ENCODE data around the gene TRPV3. TPM values are rescaled to one million over a fixed set of nuclear protein-coding genes. Genes with fewer than 3 reads are reported as not detected.

The TRPV3 gene
- total RNA-seq, 1 experiment from 2014 or later, result 1.4 TPM

- ChIA-PET POLR2A (no interaction called here), CTCF (no interaction called here), RAD21 (ENCODE audit: low non-redundant PET in 1 of 2, low total read pairs in 2 of 2, uncharacterized antibody in 2 of 2, unreplicated experiment in 2 of 2) (no interaction called here)
- Histone ChIP-seq H3K79me2 (ENCODE audit: insufficient read depth, low read length) (no peaks in the 10 kb centered on the region), H3K4me1 (ENCODE audit: control insufficient read depth in 1 of 2, insufficient read depth in 2 of 2, low read length in 2 of 2) (no peaks in the 10 kb centered on the region), H3K9ac (ENCODE audit: low read length) (no peak overlapping the region), H3K9me3 (ENCODE audit: control insufficient read depth in 1 of 2, insufficient read depth in 1 of 2, low read depth in 1 of 2, low read length in 2 of 2) (no peaks in the 10 kb centered on the region), H3K27me3 (ENCODE audit: insufficient read depth, low read length) (no peaks in the 10 kb centered on the region), H3K27ac (ENCODE audit: low read depth, low read length) (no peak overlapping the region), H3K4me2 (ENCODE audit: low read length) (no peak overlapping the region), H3K36me3 (ENCODE audit: control insufficient read depth in 1 of 2, insufficient read depth in 2 of 2, low read length in 2 of 2) (peaks cover 3 to 5% of the 10 kb centered on the region in 2 experiments; a peak in 1 of 4 replicates), H3K4me3 (replicated peaks in 1 of 2; ENCODE audit: low read depth in 1 of 2, low read length in 2 of 2) (no peak overlapping the region), H2AFZ (ENCODE audit: low read depth, low read length, poor library complexity, severe bottlenecking) (no peak overlapping the region), H4K20me1 (ENCODE audit: insufficient read depth) (no peaks in the 10 kb centered on the region), H3K9me2 (ENCODE audit: insufficient read depth) (no peaks in the 10 kb centered on the region)
- TF ChIP-seq REST (IDR thresholded peaks at IDR 0.05; ENCODE audit: low read depth) (no peak), EZH2 (IDR thresholded peaks at IDR 0.05) (no peak), POLR2AphosphoS5 (IDR thresholded peaks at IDR 0.05; ENCODE audit: low read depth, low read length) (no peak)
- BruUV-seq (replicated peaks), result no TSS peak
- DNase-seq (ENCODE audit: low read depth, low spot score), result no peak
- no peak for ATAC-seq
- intact Hi-C loops (cut with micrococcal nuclease), result no loop called here
Observed at GRCh38 chr17:3590231-3590630, 32.6 kb upstream of the TRPV3 start.

- no TSS peak for BruUV-seq (replicated peaks)
- peaks cover 3 to 5% of the 10 kb centered on the region in 2 experiments; a peak in 1 of 4 replicates for H3K36me3 ChIP-seq (ENCODE audit: control insufficient read depth in 1 of 2, insufficient read depth in 2 of 2, low read length in 2 of 2)
- ChIA-PET POLR2A (no interaction called here), RAD21 (ENCODE audit: low non-redundant PET in 1 of 2, low total read pairs in 2 of 2, uncharacterized antibody in 2 of 2, unreplicated experiment in 2 of 2) (no interaction called here), CTCF (no interaction called here)
- no peaks in the 10 kb centered on the region for H3K27me3 ChIP-seq (ENCODE audit: insufficient read depth, low read length)
- no peaks in the 10 kb centered on the region for H3K79me2 ChIP-seq (ENCODE audit: insufficient read depth, low read length)
- no peaks in the 10 kb centered on the region for H3K9me2 ChIP-seq (ENCODE audit: insufficient read depth)
- DNase-seq (ENCODE audit: low read depth, low spot score) (no peak), ATAC-seq (no peak)
- H3K4me2 ChIP-seq (ENCODE audit: low read length), result no peak overlapping the region
- H4K20me1 ChIP-seq (ENCODE audit: insufficient read depth), result no peaks in the 10 kb centered on the region
- H3K9ac ChIP-seq (ENCODE audit: low read length), result no peak overlapping the region
- H3K27ac ChIP-seq (ENCODE audit: low read depth, low read length), result no peak overlapping the region
- H3K4me1 ChIP-seq (ENCODE audit: control insufficient read depth in 1 of 2, insufficient read depth in 2 of 2, low read length in 2 of 2), result no peaks in the 10 kb centered on the region
- no peak for TF ChIP-seq JUND (IDR thresholded peaks at IDR 0.05)
- TF ChIP-seq SIN3A (IDR thresholded peaks at IDR 0.05; ENCODE audit: low read depth), result no peak
- TF ChIP-seq CBX3 (IDR thresholded peaks at IDR 0.05; ENCODE audit: low read depth), result no peak
- no peak for TF ChIP-seq POLR2A (IDR thresholded peaks at IDR 0.05; ENCODE audit: borderline replicate concordance, extremely low read depth, insufficient read depth, insufficient read length)
- H3K9me3 ChIP-seq (ENCODE audit: control insufficient read depth in 1 of 2, insufficient read depth in 1 of 2, low read depth in 1 of 2, low read length in 2 of 2), result no peaks in the 10 kb centered on the region
- no peak overlapping the region for H2AFZ ChIP-seq (ENCODE audit: low read depth, low read length, poor library complexity, severe bottlenecking)
- no peak overlapping the region for H3K4me3 ChIP-seq (replicated peaks in 1 of 2; ENCODE audit: low read depth in 1 of 2, low read length in 2 of 2)
- intact Hi-C loops (cut with micrococcal nuclease), result no loop called here
Observed at GRCh38 chr17:3589784-3590183, 32.2 kb upstream of the TRPV3 start.

All from HCT116 (cell line).